HCT116 (cell line): ENCODE measurements around the gene DHODH. TPM values are rescaled to one million over a fixed set of nuclear protein-coding genes. Genes with fewer than 3 reads are reported as not detected.

Experiments
- ATAC-seq: fragments of 200-7000 bp; cut with Tn5 transposase; 2 replicates; pipeline ENCODE4 v1.9.1; 2020; ENCODE audit warnings: mild to moderate bottlenecking, moderate library complexity
- BruUV-seq: library from RNA; stranded (reverse); fragments of 400-500 nt; replicated peaks from 2 replicates; lab custom pipeline; 2021; lab: Mats Ljungman, UMichigan
- CTCF ChIA-PET: fragments of 300-600 bp; sonication (Branson Sonifier 250); formaldehyde crosslinking; loops from one replicate; lab custom pipeline; 2021; ENCODE audit warnings: antibody characterized with exemption; lab: Charles Lee
- POLR2A ChIA-PET: fragments of 300-600, 350-600 bp; sonication (Branson Sonifier 250); formaldehyde crosslinking; loops from one replicate; lab custom pipeline; 2021; ENCODE audit warnings: antibody characterized with exemption; lab: Charles Lee
- RAD21 ChIA-PET, 2 experiments: fragments of 300-600 bp; sonication (Branson Sonifier 250); formaldehyde crosslinking; loops; one replicate each; lab custom pipeline; 2023; ENCODE audit warnings: low total read pairs in 2 of 2; ENCODE audit not compliant: uncharacterized antibody in 2 of 2, unreplicated experiment in 2 of 2, low non-redundant PET in 1 of 2; lab: Charles Lee
- DNase-seq: peaks from one replicate; pipeline ENCODE4 v3.0.0-alpha.2; 2010; ENCODE audit warnings: low read depth, low spot score
- H2AFZ ChIP-seq: fragments of 200-600 bp; shearing (Covaris generic), sonication (generic); 2 replicates; pipeline ENCODE4 v1.6.1; 2017; ENCODE audit warnings: low read depth, mixed run types, mixed read lengths, antibody characterized with exemption, low read length; ENCODE audit not compliant: poor library complexity, severe bottlenecking
- H3K27ac ChIP-seq: 2 replicates; pipeline ENCODE4 v1.5.1; 2012; ENCODE audit warnings: low read depth, low read length
- H3K27me3 ChIP-seq: fragments of 200-600 bp; sonication (generic); 2 replicates; pipeline ENCODE4 v1.6.1; 2016; ENCODE audit warnings: mixed run types, low read length, mixed read lengths; ENCODE audit not compliant: insufficient read depth
- H3K36me3 ChIP-seq, 2 experiments: fragments of 200-500 bp in 1 of 2; fragments of 200-600 bp in 1 of 2; sonication (Bioruptor generic) in 1 of 2; sonication (generic) in 1 of 2; 2 replicates each; pipeline versions ENCODE4 v1.5.1 to v1.6.1; 2014 to 2016; ENCODE audit warnings: low read length in 2 of 2, inconsistent platforms in 1 of 2, mixed read lengths in 1 of 2, mixed run types in 1 of 2; ENCODE audit not compliant: insufficient read depth in 2 of 2, control insufficient read depth in 1 of 2
- H3K4me1 ChIP-seq, 2 experiments: fragments of 200-600 bp in 1 of 2; sonication (generic) in 1 of 2; 2 replicates each; pipeline versions ENCODE4 v1.5.1 to v1.6.1; 2012 to 2017; ENCODE audit warnings: low read length in 2 of 2, inconsistent platforms in 1 of 2, mild to moderate bottlenecking in 1 of 2, mixed read lengths in 1 of 2, mixed run types in 1 of 2, moderate library complexity in 1 of 2; ENCODE audit not compliant: insufficient read depth in 2 of 2, control insufficient read depth in 1 of 2
- H3K4me2 ChIP-seq: fragments of 200-600 bp; sonication (generic); 2 replicates; pipeline ENCODE4 v1.6.1; 2017; ENCODE audit warnings: mixed run types, low read length, mixed read lengths
- H3K4me3 ChIP-seq, 2 experiments: fragments of 200-600 bp in 1 of 2; sonication (generic) in 1 of 2; replicated peaks in 1 of 2; 2 replicates each; pipeline ENCODE4 v1.5.1; 2011 to 2016; ENCODE audit warnings: low read length in 2 of 2, control low read depth in 1 of 2, low read depth in 1 of 2, mild to moderate bottlenecking in 1 of 2, mixed read lengths in 1 of 2, mixed run types in 1 of 2
- H3K79me2 ChIP-seq: fragments of 200-600 bp; sonication (generic); 2 replicates; pipeline ENCODE4 v1.6.1; 2017; ENCODE audit warnings: mild to moderate bottlenecking, mixed run types, low read length, moderate library complexity, mixed read lengths; ENCODE audit not compliant: insufficient read depth
- H3K9ac ChIP-seq: fragments of 200-600 bp; sonication (generic); 2 replicates; pipeline ENCODE4 v1.6.1; 2016; ENCODE audit warnings: low read length, mixed read lengths
- H3K9me2 ChIP-seq: fragments of 200-600 bp; sonication (generic), shearing (Covaris generic); 2 replicates; pipeline ENCODE4 v1.6.1; 2017; ENCODE audit warnings: mixed run types, mild to moderate bottlenecking, moderate library complexity; ENCODE audit not compliant: insufficient read depth
- H3K9me3 ChIP-seq, 2 experiments: fragments of 200-500 bp in 1 of 2; fragments of 200-600 bp in 1 of 2; sonication (Bioruptor generic) in 1 of 2; sonication (generic) in 1 of 2; 2 replicates each; pipeline ENCODE4 v1.6.1; 2014 to 2017; ENCODE audit warnings: low read length in 2 of 2, mixed read lengths in 2 of 2, inconsistent platforms in 1 of 2, low read depth in 1 of 2, mild to moderate bottlenecking in 1 of 2, mixed run types in 1 of 2, moderate library complexity in 1 of 2; ENCODE audit not compliant: control insufficient read depth in 1 of 2, insufficient read depth in 1 of 2
- H4K20me1 ChIP-seq: fragments of 200-600 bp; sonication (generic), shearing (Covaris generic); 2 replicates; pipeline ENCODE4 v1.6.1; 2017; ENCODE audit warnings: mixed run types, mild to moderate bottlenecking, moderate library complexity; ENCODE audit not compliant: insufficient read depth
- ATF3 ChIP-seq: IDR thresholded peaks from 2 replicates; pipeline ENCODE4 v1.6.1; 2012
- CEBPB ChIP-seq: IDR thresholded peaks from 2 replicates; pipeline ENCODE4 v1.6.1; 2012; ENCODE audit warnings: low read depth
- CTCF ChIP-seq, 3 experiments: fragments of 200-600 bp in 1 of 3; sonication (generic) in 1 of 3; IDR thresholded peaks in 2 of 3; conservative IDR thresholded peaks in 1 of 3; 2 replicates each; pipeline ENCODE4 v1.5.1; 2012 to 2017; ENCODE audit warnings: low read depth in 2 of 3, low read length in 2 of 3, antibody characterized with exemption in 1 of 3, borderline replicate concordance in 1 of 3, control low read depth in 1 of 3, mild to moderate bottlenecking in 1 of 3, mixed read lengths in 1 of 3, mixed run types in 1 of 3, moderate library complexity in 1 of 3; ENCODE audit not compliant: insufficient read depth in 1 of 3
- EGR1 ChIP-seq: IDR thresholded peaks from 2 replicates; pipeline ENCODE4 v1.6.1; 2012; ENCODE audit warnings: low read depth
- ELF1 ChIP-seq: IDR thresholded peaks from 2 replicates; pipeline ENCODE4 v1.6.1; 2012; ENCODE audit warnings: low read depth, borderline replicate concordance
- EZH2 ChIP-seq: fragments of 200-600 bp; sonication (generic); IDR thresholded peaks from 2 replicates; pipeline ENCODE4 v1.6.1; 2017; ENCODE audit warnings: antibody characterized with exemption, mixed run types
- EZH2phosphoT487 ChIP-seq: fragments of 200-600 bp; IDR thresholded peaks from 2 replicates; pipeline ENCODE4 v1.6.1; 2018; ENCODE audit warnings: antibody characterized with exemption, borderline replicate concordance
- JUND ChIP-seq: IDR thresholded peaks from 2 replicates; pipeline ENCODE4 v1.6.1; 2012
- MAX ChIP-seq: IDR thresholded peaks from 2 replicates; pipeline ENCODE4 v1.6.1; 2012
- POLR2A ChIP-seq: IDR thresholded peaks from 2 replicates; pipeline ENCODE4 v1.7.0; 2011; ENCODE audit warnings: borderline replicate concordance; ENCODE audit not compliant: insufficient read depth, insufficient read length; ENCODE audit errors: extremely low read depth
- RAD21 ChIP-seq: IDR thresholded peaks from 2 replicates; pipeline ENCODE4 v1.6.1; 2012; ENCODE audit warnings: low read depth, mild to moderate bottlenecking
- REST ChIP-seq: IDR thresholded peaks from 2 replicates; pipeline ENCODE4 v1.6.1; 2012; ENCODE audit warnings: low read depth
- SRF ChIP-seq: IDR thresholded peaks from 2 replicates; pipeline ENCODE4 v1.6.1; 2012; ENCODE audit warnings: low read depth
- TCF7L2 ChIP-seq: IDR thresholded peaks from 2 replicates; pipeline ENCODE4 v1.7.0; 2011; ENCODE audit warnings: borderline replicate concordance, inconsistent platforms; ENCODE audit not compliant: insufficient read depth, insufficient read length; ENCODE audit errors: extremely low read depth
- ZFX ChIP-seq: fragments of 450-650 bp; IDR thresholded peaks from 2 replicates; pipeline ENCODE4 v1.6.1; 2017
- intact Hi-C: fragments of 100-400 bp; cut with micrococcal nuclease; formaldehyde crosslinking; loops from 2 replicates; pipeline ENCODE4 v1.10.0; 2022
- total RNA-seq: library from RNA; stranded (reverse); gene quantifications from one replicate; pipeline ENCODE4 v1.2.1, GENCODE V29; 2021; ENCODE audit not compliant: unreplicated experiment
- TF ChIP-seq, protein P1 (sequence below): IDR thresholded peaks from 2 replicates; pipeline ENCODE4 v1.6.1; 2011; ENCODE audit warnings: mild to moderate bottlenecking, low read length, moderate library complexity; ENCODE audit not compliant: insufficient replicate concordance; ENCODE audit errors: extremely low read depth

Gene DHODH
- total RNA-seq, 1 experiment from 2014 or later: 22.1 TPM

- ATAC-seq: no peak
- no TSS peak for BruUV-seq
- no peak overlapping the region for H2AFZ ChIP-seq
Measured at GRCh38 chr16:72036098-72036497, 27.6 kb downstream of the DHODH start.

More at GRCh38 chr16:72036098-72036497, 27.6 kb downstream of the DHODH start:
- no peak for DNase-seq
- Histone ChIP-seq H3K36me3 (no peaks in the 10 kb centered on the region), H3K27me3 (no peaks in the 10 kb centered on the region), H3K27ac (no peak overlapping the region), H3K4me1 (no peaks in the 10 kb centered on the region), H3K79me2 (no peaks in the 10 kb centered on the region), H3K9ac (no peak overlapping the region), H3K4me2 (no peak overlapping the region), H3K9me2 (no peaks in the 10 kb centered on the region), H3K4me3 (no peak overlapping the region), H3K9me3 (no peaks in the 10 kb centered on the region), H4K20me1 (no peaks in the 10 kb centered on the region)
- CTCF ChIA-PET: no interaction called here
- POLR2A ChIA-PET: no interaction called here
- intact Hi-C loops: no loop called here
- RAD21 ChIA-PET: no interaction called here
- no peak for TF ChIP-seq EGR1
- no peak for TF ChIP-seq ATF3
- no peak for TF ChIP-seq TCF7L2
- no peak for TF ChIP-seq REST
- no peak for TF ChIP-seq CEBPB
- TF ChIP-seq EZH2phosphoT487: no peak
- TF ChIP-seq ELF1: no peak
- no peak for TF ChIP-seq RAD21
- no peak for TF ChIP-seq EZH2
- no peak for TF ChIP-seq MAX
- TF ChIP-seq JUND: no peak
- no peak for TF ChIP-seq POLR2A
- no peak for TF ChIP-seq ZFX
- no peak for TF ChIP-seq SRF
- TF ChIP-seq, protein P1, sequence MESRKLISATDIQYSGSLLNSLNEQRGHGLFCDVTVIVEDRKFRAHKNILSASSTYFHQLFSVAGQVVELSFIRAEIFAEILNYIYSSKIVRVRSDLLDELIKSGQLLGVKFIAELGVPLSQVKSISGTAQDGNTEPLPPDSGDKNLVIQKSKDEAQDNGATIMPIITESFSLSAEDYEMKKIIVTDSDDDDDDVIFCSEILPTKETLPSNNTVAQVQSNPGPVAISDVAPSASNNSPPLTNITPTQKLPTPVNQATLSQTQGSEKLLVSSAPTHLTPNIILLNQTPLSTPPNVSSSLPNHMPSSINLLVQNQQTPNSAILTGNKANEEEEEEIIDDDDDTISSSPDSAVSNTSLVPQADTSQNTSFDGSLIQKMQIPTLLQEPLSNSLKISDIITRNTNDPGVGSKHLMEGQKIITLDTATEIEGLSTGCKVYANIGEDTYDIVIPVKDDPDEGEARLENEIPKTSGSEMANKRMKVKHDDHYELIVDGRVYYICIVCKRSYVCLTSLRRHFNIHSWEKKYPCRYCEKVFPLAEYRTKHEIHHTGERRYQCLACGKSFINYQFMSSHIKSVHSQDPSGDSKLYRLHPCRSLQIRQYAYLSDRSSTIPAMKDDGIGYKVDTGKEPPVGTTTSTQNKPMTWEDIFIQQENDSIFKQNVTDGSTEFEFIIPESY: no peak
- no peak for TF ChIP-seq CTCF (IDR thresholded peaks at IDR 0.05 in 2 of 3, conservative IDR thresholded peaks at IDR 0.05 in 1 of 3; ENCODE audit: borderline replicate concordance in 1 of 3, insufficient read depth in 1 of 3, low read depth in 2 of 3, low read length in 2 of 3)
